Smooth muscle cell of trachea (primary cell): Measurements from ENCODE around the gene MCRIP2. TPM values are rescaled to one million over a fixed set of nuclear protein-coding genes. Genes with fewer than 3 reads are reported as not detected.

Source experiments
- total RNA-seq: library from RNA; depleted of rRNA; stranded (reverse); fragments of >200 nt; gene quantifications from 2 replicates; pipeline ENCODE4 v1.2.1, GENCODE V29; 2014

Gene MCRIP2, protein sequence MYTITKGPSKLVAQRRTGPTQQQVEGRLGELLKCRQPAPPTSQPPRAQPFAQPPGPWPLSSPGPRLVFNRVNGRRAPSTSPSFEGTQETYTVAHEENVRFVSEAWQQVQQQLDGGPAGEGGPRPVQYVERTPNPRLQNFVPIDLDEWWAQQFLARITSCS
- total RNA-seq, result 11.8 and 20.3 TPM in 2 replicates

DNA sequence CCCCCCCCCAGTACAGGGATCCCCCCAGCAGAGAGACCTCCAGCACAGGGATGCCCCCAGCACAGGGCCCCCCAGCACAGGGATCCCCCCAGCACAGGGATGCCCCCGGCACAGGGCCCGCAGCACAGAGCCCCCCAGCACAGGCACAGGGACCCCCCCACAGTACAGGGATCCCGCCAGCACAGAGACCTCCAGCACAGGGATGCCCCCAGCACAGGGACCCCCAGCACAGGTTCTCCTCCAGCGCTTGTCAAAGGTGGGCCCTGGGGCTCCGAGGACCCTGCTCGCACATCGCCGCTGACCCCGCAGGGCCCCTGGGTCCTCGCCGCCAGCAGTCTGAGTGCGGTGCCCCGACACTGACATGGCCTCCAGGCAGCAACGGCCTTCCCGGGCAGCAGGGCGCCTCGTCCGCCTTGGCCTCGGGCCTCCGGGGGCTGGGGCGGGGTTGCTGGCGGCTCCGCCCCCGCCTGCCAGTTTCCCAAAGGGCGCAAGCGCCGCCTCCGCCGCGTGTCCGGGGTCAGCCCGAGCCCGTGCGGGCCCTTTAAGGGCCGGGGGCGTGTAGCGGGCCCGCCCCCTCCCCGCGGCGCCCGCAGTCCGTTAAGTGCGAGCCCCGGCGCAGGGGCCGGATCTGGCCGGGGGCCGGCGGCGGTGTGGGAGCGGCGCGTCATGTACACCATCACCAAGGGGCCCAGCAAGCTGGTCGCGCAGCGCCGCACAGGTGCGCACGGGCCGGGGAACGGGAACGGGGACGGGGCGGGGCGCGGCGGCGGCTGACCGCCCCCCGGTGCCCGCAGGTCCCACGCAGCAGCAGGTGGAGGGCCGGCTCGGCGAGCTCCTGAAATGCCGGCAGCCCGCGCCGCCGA, at the start of gene MCRIP2:
MCRIP2 (plus strand) TSS at position 503 of the 863 bp plus-strand sequence; CDS start at position 667, 164 bp downstream.

DNA sequence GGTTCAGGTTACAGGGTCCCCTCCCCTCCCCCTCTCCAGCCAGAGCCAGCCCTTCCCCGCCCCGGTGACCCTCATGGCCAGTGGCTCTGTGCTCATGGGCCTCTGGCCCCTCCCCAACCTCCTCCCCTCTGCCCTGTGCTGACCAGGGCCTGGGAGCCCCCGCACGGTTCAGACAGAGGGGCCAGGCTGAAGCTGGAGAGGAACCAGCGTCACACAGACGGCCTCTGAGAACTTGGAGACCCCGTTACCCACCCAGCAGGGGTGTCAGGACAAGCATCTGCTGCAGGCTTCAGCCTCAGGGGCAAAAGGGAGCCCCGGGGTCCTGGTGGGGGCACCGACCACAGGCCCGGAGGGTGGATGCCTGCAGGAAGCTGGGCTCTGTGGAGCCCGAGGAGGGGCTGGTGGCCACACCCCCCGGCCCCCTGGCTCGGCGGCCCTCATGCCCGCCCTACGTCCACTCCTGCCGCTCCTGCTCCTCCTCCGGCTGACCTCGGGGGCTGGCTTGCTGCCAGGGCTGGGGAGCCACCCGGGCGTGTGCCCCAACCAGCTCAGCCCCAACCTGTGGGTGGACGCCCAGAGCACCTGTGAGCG, 10.7 kb upstream of the MCRIP2 start, which contains the start of gene WFIKKN1:
WFIKKN1 (plus strand) TSS at position 171 of the 591 bp plus-strand sequence; CDS start at position 440, 269 bp downstream.

DNA sequence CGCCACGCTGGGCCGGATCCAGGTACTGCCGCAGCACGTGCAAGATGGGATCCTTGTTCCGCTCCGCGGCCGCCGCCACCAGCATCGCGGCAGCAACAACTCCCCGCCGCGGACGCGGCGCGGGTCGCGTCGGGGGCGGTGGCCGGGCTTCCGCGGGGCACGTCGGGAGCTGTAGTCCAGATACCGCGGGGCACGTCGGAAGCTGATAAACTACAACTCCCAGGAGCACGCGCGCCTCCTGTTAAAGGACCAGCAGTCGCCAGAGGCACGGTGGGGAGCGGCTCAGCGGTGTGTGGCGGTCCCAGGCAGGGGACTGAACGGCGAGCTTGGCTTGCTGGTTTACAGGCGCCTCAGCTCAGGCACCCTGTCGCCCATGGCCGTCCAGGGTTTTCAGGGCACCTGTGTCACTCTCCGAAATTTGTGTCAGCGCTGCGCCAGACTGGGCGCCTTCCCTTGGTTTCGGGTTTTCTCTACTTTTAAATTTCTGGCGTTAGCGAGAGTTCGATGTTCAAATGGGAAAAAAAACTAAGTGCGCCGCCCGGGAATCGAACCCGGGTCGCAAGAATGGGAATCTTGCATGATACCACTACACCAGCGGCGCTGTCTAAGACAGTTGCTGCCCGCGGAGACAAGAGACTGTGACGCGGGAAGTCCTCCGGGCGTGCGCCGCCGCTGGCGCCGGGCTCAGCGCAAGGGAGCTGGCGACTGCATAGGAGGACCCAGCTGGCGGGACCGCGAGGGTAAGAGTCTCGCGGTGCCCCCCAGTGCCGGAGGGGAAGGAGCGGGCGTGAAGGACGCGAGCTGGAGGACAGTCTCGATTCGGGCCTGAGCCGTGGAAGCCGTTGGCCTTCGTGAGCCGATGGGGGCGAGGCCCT, 5.2 kb upstream of the MCRIP2 start, which contains the start of gene METTL26:
METTL26 (minus strand) TSS at position 100 of the 875 bp plus-strand sequence; CDS start at position 85, 15 bp downstream.

DNA sequence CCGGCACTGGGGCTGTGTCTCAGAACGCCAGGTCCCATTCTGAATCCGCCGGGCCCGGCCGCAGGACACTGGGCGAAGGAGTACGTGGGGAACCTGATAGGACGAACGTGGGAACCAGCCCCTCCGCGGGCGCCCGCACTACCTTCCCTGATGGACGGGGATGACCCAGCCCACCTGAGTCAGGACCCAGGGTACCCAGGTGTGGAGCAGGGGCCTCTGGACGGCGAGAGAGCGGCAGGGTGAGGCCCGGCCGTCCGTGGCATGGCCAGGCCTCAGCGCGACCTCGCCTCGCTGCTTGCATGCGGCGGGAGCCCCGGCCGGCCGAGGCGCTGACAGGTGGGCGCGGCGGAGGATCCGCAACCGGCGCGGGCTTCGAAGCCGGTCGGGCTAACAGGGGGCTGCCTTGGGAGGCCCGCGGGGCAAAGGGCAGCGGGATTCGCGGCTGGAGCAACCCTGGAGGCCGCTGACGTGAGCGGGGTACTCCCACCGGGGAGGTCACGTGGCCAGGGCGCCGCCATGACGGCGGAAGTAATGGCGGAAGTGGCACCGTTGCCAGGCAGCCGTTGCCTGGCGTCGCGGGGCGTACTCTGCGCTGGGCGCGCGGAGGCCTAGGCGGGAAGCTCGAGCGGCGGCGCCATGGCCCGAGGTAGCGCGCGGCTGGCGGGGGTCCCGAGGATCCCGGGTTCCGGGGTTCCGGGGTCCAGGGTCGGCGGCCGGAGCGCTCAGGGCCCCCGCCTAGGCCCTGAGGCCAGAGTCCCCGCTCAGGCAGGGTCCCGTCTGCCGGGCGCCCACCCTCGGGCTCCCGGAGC, 7.4 kb downstream of the MCRIP2 start, which contains the start of gene WDR90:
WDR90 (plus strand) TSS at position 585 of the 809 bp plus-strand sequence; CDS start at position 637, 52 bp downstream.

DNA sequence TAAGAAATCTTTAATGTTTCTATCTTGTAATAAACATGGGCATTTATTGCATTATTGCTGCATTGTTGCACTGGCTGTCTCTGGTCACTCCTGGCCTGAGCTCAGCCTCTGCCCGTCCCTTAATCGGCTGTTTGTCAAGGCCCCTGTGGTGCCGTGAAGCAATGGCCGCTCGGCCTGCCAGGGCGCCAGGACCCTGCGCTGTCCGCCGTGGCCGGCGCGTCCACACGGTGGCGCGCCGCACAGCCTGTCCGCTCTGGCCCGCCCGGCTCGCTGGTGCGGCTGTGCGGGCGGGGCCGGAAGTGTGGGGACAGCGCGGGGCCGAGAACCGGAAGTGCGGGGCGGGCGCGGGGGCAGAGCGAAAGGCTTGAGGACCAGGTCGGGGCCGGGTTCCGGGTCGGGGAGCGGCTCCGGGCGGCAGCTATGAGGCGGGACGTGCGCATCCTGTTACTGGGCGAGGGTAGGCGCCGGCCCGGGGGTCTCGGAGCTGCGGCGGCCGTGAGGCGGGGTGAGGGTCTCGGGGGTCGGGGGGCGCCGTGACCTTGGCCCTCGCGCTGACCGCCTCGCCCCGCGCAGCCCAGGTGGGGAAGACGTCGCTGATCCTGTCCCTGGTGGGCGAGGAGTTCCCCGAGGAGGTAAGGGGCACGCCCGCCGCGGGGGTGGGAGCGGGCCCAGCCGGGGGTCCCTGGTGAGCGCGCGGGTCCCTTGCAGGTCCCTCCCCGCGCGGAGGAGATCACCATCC, 26.3 kb downstream of the MCRIP2 start, which contains the start of gene RHOT2:
RHOT2 (plus strand) TSS at position 353 of the 739 bp plus-strand sequence; CDS start at position 421, 68 bp downstream.

DNA sequence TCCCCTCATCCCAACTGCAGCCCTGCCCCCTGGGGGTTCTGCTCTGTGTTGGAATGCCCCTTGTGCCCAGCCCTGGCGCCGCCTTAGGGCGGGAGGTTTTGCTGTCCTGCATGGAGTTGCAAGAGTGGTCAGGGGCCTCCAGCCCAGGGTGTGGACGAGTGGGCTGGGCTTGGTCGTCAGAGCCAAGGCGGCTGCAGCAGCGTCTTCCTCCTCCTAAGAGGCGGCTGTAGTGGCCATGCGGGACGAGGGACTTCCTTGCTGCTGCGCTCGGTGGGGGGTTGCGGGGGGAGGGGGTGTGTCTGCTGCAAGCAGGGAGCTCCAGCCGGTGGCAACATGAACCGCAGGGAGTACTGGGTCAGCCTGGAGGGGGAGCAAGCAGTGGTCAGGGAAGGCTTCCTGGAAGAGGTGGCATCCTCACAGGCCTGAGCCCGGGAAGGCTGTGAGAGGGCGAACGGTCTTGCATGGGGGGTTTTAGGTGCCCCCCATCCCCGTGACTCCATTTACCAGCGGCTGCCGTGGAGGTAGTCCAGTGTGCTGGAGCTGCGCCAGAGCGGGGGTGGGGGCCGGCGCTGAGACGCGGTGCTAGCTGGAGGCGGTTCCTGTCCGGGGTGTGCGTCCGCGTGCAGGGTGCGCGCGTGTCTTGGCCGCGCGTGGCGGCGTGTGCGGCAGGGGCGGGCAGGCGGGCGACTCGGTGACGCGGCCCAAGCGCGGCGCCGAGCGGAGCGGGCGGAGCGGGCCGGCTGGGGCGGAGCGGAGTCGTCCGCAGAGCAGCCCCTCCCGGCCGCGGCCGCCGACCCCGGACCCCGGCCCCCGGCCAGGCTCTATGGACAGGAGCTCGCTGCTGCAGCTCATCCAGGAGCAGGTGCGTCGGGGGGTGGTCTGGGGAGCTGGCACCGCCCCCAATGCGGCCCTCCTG, 33.6 kb downstream of the MCRIP2 start, which contains the start of gene RHBDL1:
RHBDL1 (plus strand) TSS at position 704 of the 916 bp plus-strand sequence; CDS start at position 824, 120 bp downstream.

DNA sequence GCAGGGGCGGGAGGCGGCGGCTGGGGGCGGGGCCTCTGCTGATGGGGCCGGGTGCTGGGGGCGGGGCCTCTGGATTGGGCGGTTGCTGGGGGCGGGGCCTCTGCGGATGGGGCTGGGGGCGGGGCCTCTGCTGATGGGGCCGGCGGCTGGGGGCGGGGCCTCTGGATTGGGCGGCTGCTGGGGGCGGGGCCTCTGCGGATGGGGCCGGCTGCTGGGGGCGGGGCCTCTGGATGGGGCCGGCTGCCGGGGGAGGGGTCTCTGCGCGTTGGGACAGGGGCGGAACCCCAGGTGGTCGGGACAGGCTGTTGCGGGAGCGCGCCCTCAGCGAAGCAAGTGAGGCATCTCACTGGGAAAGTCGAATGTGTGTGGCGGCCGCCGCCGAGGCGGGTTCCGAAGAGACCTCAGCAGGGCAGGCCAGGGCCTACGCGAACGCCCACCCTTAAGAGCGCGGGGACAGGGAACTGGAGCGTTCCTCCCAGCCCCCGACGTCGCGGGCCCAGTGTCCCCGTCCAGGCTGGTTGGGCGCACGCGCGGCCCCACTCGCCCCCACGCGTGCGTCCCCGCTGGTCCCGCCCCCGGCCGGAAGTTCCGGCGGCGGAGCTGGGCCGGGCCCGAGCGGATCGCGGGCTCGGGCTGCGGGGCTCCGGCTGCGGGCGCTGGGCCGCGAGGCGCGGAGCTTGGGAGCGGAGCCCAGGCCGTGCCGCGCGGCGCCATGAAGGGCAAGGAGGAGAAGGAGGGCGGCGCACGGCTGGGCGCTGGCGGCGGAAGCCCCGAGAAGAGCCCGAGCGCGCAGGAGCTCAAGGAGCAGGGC, 38.4 kb downstream of the MCRIP2 start, which contains the start of gene STUB1:
STUB1 (plus strand) TSS at position 597 of the 811 bp plus-strand sequence; CDS start at position 713, 116 bp downstream.

DNA sequence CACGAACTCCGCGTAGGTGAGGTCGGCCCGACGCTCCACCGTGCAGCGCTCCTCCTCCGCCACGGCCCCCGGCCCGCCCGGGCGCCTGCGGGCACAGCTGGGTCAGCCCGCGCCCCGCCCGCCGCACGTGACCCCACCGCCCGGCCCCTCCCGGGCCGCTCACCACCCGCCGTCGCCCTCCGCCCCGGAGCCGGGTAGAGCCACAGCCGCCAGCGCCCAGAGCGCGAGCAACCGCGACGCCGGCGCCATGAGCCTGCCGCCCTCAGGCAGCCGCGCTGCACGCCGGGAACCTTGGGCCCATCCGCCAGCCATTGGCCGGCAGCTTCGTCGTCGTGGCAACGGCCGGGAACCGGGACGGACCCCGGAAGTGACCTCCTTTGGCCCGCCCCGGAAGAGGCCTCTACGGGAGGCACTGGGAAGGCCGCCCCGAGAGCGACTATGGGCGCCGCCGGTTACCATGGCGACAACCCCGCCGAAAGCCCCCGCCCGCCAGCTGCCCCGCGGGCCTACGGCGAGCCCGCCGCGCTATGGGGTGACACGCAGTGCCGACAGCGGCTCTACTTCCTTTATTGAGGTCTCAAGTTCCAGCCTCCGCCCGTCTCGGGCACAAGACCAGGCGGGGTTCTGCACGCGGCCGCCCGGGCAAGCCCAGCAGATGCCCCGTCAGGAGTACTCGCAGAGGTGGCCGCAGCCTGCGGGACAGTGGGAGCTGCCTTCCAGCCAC, 42.6 kb downstream of the MCRIP2 start, which contains the start of gene JMJD8:
JMJD8 (minus strand) TSS at position 264 of the 724 bp plus-strand sequence; CDS start at position 249, 15 bp downstream.

Other genes with a start within 250 kb of the MCRIP2 start
- gene NME4, start 244.6 kb upstream of the MCRIP2 start, total RNA-seq, result 56.7 and 109 TPM in 2 replicates
- gene DECR2, start 239.9 kb upstream of the MCRIP2 start, total RNA-seq, result 17.9 and 43.8 TPM in 2 replicates
- gene RAB11FIP3, start 216.2 kb upstream of the MCRIP2 start, total RNA-seq, result 20.8 and 30.6 TPM in 2 replicates
- gene CAPN15, start 114.1 kb upstream of the MCRIP2 start, total RNA-seq, result 33.5 and 52.9 TPM in 2 replicates
- not detected in 2 replicates for gene PRR35, start 81.4 kb upstream of the MCRIP2 start, total RNA-seq
- gene NHLRC4, start 74.8 kb upstream of the MCRIP2 start, total RNA-seq, result 3.1 and 4.7 TPM in 2 replicates
- gene PIGQ, start 71.9 kb upstream of the MCRIP2 start, total RNA-seq, result 32.3 and 38.7 TPM in 2 replicates
- 13.2 and 17.4 TPM in 2 replicates for gene RAB40C, start 51.8 kb upstream of the MCRIP2 start, total RNA-seq
- gene WFIKKN1, start 10.8 kb upstream of the MCRIP2 start, total RNA-seq, result 0.29 and 0.50 TPM in 2 replicates
- 91.2 and 122 TPM in 2 replicates for gene METTL26, start 5.5 kb upstream of the MCRIP2 start, total RNA-seq
- 9.4 and 16.3 TPM in 2 replicates for gene WDR90, start 7.5 kb downstream of the MCRIP2 start, total RNA-seq
- gene RHOT2, start 26.3 kb downstream of the MCRIP2 start, total RNA-seq, result 51.6 and 57.7 TPM in 2 replicates
- gene RHBDL1, start 33.8 kb downstream of the MCRIP2 start, total RNA-seq, result 4.8 and 9.4 TPM in 2 replicates
- gene STUB1, start 38.6 kb downstream of the MCRIP2 start, total RNA-seq, result 126 and 174 TPM in 2 replicates
- gene JMJD8, start 42.5 kb downstream of the MCRIP2 start, total RNA-seq, result 31.0 and 55.1 TPM in 2 replicates
- 8.3 and 10.3 TPM in 2 replicates for gene WDR24, start 48.6 kb downstream of the MCRIP2 start, total RNA-seq
- 0.17 and 0.29 TPM in 2 replicates for gene FBXL16, start 64.0 kb downstream of the MCRIP2 start, total RNA-seq
- 57.7 and 136 TPM in 2 replicates for gene METRN, start 73.3 kb downstream of the MCRIP2 start, total RNA-seq
- 31.3 and 37.1 TPM in 2 replicates for gene ANTKMT, start 79.3 kb downstream of the MCRIP2 start, total RNA-seq
- 1.6 and 3.8 TPM in 2 replicates for gene CCDC78, start 84.6 kb downstream of the MCRIP2 start, total RNA-seq
- gene HAGHL, start 85.3 kb downstream of the MCRIP2 start, total RNA-seq, result 16.4 and 21.5 TPM in 2 replicates
- gene CIAO3, start 99.2 kb downstream of the MCRIP2 start, total RNA-seq, result 27.3 and 44.3 TPM in 2 replicates
- gene MSLN, start 118.9 kb downstream of the MCRIP2 start, total RNA-seq, result 0.17 TPM in 1 of 2 replicates, not detected in the other
- 20.5 and 29.6 TPM in 2 replicates for gene RPUSD1, start 146.6 kb downstream of the MCRIP2 start, total RNA-seq
- gene CHTF18, start 146.8 kb downstream of the MCRIP2 start, total RNA-seq, result 6.9 and 18.3 TPM in 2 replicates
- not detected in 2 replicates for gene GNG13, start 158.9 kb downstream of the MCRIP2 start, total RNA-seq